Stromal cell of bone marrow (primary cell): ENCODE data around the gene RNF215.

ENCODE experiments used
- DNase-seq: peaks from one replicate; pipeline ENCODE4 v3.0.0-alpha.2; 2012; ENCODE audit warnings: low read depth

RNF215 gene

DNA sequence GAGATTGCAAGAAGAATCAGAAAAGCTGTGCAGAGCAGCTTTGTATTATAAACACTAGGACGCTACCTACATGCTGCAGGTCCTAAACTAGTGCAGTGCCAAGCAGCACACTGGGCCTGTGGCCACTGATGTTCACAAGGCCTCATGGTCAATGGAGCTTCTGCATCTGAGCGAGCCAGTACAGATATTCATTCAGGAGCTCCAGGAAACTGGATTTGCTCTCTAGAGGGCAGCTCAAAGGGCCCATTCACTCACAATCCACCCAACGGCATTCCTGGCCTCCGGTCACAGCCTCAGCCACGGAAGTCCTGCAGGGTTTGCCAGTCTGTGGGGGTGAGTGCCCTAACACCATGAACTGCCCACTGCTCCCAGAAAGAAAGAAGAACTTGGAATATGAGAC is 54.7 kb downstream of the RNF215 start:
- no peak for DNase-seq
